Liver (tissue), 9 donors: ENCODE results near the gene ZIK1. TPM values are rescaled to one million over a fixed set of nuclear protein-coding genes. Genes with fewer than 3 reads are reported as not detected.

ENCODE experiments used
- DNase-seq: peaks from one replicate; pipeline ENCODE4 v3.0.0-alpha.2; 2017; ENCODE audit warnings: low spot score
- H3K27ac ChIP-seq, 2 donors: one replicate each; pipeline ENCODE4 v1.7.0; 2013; ENCODE audit warnings: inconsistent platforms in 2 of 2, low read length in 2 of 2, control low read depth in 1 of 2, low read depth in 1 of 2, mild to moderate bottlenecking in 1 of 2
- H3K27me3 ChIP-seq, 4 donors: one replicate each; pipeline versions ENCODE4 v1.6.1 to v1.7.0; 2013; ENCODE audit warnings: low read length in 3 of 4, inconsistent platforms in 1 of 4, mild to moderate bottlenecking in 1 of 4, moderate library complexity in 1 of 4; ENCODE audit not compliant: control insufficient read depth in 4 of 4, insufficient read depth in 4 of 4
- H3K36me3 ChIP-seq, 4 donors: one replicate each; pipeline versions ENCODE4 v1.6.1 to v1.7.0; 2013; ENCODE audit warnings: low read length in 3 of 4, mild to moderate bottlenecking in 3 of 4, low read depth in 1 of 4, moderate library complexity in 1 of 4; ENCODE audit not compliant: control insufficient read depth in 4 of 4, insufficient read depth in 3 of 4
- H3K4me1 ChIP-seq, 4 donors: one replicate each; pipeline versions ENCODE4 v1.6.1 to v1.7.0; 2013; ENCODE audit warnings: low read length in 3 of 4, mild to moderate bottlenecking in 3 of 4, moderate library complexity in 1 of 4; ENCODE audit not compliant: control insufficient read depth in 4 of 4, insufficient read depth in 4 of 4
- H3K4me3 ChIP-seq, 3 donors: one replicate each; pipeline versions ENCODE4 v1.6.1 to v1.7.0; 2013; ENCODE audit warnings: low read length in 3 of 3, control low read depth in 1 of 3, low read depth in 1 of 3, mild to moderate bottlenecking in 1 of 3
- H3K9ac ChIP-seq, 2 donors: one replicate each; pipeline ENCODE4 v1.7.0; 2013; ENCODE audit warnings: low read length in 2 of 2, mild to moderate bottlenecking in 2 of 2, moderate library complexity in 2 of 2, control low read depth in 1 of 2, low read depth in 1 of 2
- H3K9me3 ChIP-seq, 4 donors: one replicate each; pipeline versions ENCODE4 v1.6.1 to v1.7.0; 2013; ENCODE audit warnings: low read length in 3 of 4; ENCODE audit not compliant: control insufficient read depth in 4 of 4
- EGR1 ChIP-seq, 2 donors: IDR thresholded peaks; 2 replicates each; pipeline ENCODE4 v1.6.1; 2016 to 2018; ENCODE audit warnings: antibody characterized with exemption in 2 of 2, low read depth in 2 of 2
- FOXA1 ChIP-seq: IDR thresholded peaks from 2 replicates; pipeline ENCODE4 v1.6.1; 2016; ENCODE audit warnings: antibody characterized with exemption
- FOXA2 ChIP-seq: IDR thresholded peaks from 2 replicates; pipeline ENCODE4 v1.6.1; 2016; ENCODE audit warnings: antibody characterized with exemption
- GABPA ChIP-seq, 2 donors: IDR thresholded peaks in 1 of 2; conservative IDR thresholded peaks in 1 of 2; 2 replicates each; pipeline ENCODE4 v1.6.1; 2016; ENCODE audit warnings: antibody characterized with exemption in 2 of 2, mild to moderate bottlenecking in 1 of 2, moderate library complexity in 1 of 2
- HNF4A ChIP-seq, 2 donors: conservative IDR thresholded peaks; 2 replicates each; pipeline ENCODE4 v1.6.1; 2016; ENCODE audit warnings: antibody characterized with exemption in 2 of 2, mild to moderate bottlenecking in 2 of 2
- HNF4G ChIP-seq: IDR thresholded peaks from 2 replicates; pipeline ENCODE4 v1.6.1; 2016; ENCODE audit warnings: antibody characterized with exemption
- RAD21 ChIP-seq, 2 donors: IDR thresholded peaks; 2 replicates each; pipeline ENCODE4 v1.6.1; 2016; ENCODE audit warnings: antibody characterized with exemption in 2 of 2, mild to moderate bottlenecking in 2 of 2
- RXRA ChIP-seq, 2 donors: IDR thresholded peaks; 2 replicates each; pipeline ENCODE4 v1.6.1; 2017 to 2018; ENCODE audit warnings: antibody characterized with exemption in 2 of 2, mild to moderate bottlenecking in 1 of 2
- YY1 ChIP-seq: IDR thresholded peaks from 2 replicates; pipeline ENCODE4 v1.6.1; 2016; ENCODE audit warnings: antibody characterized with exemption, mild to moderate bottlenecking
- ZBTB33 ChIP-seq: IDR thresholded peaks from 2 replicates; pipeline ENCODE4 v1.6.1; 2016; ENCODE audit warnings: antibody characterized with exemption
- WGBS: extraction: QIAGEN DNeasy Blood & Tissue Kit; methylation state at CpG from one replicate; pipeline ENCODE4 v1.1.7; 2013; 5-methylcytosine and 5-hydroxymethylcytosine counted together
- polyA plus RNA-seq, 2 donors: library from polyadenylated mRNA; stranded (reverse) in 1 of 2; unstranded in 1 of 2; fragments of 200-250 nt in 1 of 2; fragments of >200 nt in 1 of 2; fragmentation: Nextera tagmentation in 1 of 2; extraction: Ambion mirVana in 1 of 2; gene quantifications; one replicate each; pipeline versions ENCODE4 v1.2.1 to v1.2.3, GENCODE V29; 2013 to 2015
- total RNA-seq, 2 donors: library from RNA; depleted of rRNA; stranded (reverse); fragments of >200 nt; gene quantifications; one replicate each; pipeline ENCODE4 v1.2.3, GENCODE V29; 2014
- TF ChIP-seq, protein P1 (sequence below): IDR thresholded peaks from 2 replicates; pipeline ENCODE4 v1.6.1; 2016; ENCODE audit warnings: antibody characterized with exemption, mild to moderate bottlenecking
- donor health status: healthy.
- donor health status: healthy.
- donor health status: healthy.
- donor health status: healthy.
- donor health status: healthy.

ZIK1 gene
- total and polyA plus RNA-seq, 4 donors: 0.29 to 8.6 (median 0.88) TPM

GRCh38 chr19:57633832-57634131 is 49.8 kb downstream of the ZIK1 start:
- TF ChIP-seq FOXA1: no peak
- TF ChIP-seq YY1: no peak
- no peak for TF ChIP-seq HNF4G
- TF ChIP-seq HNF4A (conservative IDR thresholded peaks at IDR 0.05): no peak
- TF ChIP-seq EGR1 (IDR thresholded peaks at IDR 0.05; ENCODE audit: low read depth in 2 of 2): no peak
- TF ChIP-seq, protein P1, sequence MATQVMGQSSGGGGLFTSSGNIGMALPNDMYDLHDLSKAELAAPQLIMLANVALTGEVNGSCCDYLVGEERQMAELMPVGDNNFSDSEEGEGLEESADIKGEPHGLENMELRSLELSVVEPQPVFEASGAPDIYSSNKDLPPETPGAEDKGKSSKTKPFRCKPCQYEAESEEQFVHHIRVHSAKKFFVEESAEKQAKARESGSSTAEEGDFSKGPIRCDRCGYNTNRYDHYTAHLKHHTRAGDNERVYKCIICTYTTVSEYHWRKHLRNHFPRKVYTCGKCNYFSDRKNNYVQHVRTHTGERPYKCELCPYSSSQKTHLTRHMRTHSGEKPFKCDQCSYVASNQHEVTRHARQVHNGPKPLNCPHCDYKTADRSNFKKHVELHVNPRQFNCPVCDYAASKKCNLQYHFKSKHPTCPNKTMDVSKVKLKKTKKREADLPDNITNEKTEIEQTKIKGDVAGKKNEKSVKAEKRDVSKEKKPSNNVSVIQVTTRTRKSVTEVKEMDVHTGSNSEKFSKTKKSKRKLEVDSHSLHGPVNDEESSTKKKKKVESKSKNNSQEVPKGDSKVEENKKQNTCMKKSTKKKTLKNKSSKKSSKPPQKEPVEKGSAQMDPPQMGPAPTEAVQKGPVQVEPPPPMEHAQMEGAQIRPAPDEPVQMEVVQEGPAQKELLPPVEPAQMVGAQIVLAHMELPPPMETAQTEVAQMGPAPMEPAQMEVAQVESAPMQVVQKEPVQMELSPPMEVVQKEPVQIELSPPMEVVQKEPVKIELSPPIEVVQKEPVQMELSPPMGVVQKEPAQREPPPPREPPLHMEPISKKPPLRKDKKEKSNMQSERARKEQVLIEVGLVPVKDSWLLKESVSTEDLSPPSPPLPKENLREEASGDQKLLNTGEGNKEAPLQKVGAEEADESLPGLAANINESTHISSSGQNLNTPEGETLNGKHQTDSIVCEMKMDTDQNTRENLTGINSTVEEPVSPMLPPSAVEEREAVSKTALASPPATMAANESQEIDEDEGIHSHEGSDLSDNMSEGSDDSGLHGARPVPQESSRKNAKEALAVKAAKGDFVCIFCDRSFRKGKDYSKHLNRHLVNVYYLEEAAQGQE: no peak
- H3K4me1 ChIP-seq: peaks cover 4 to 10% (median 8%) of the 10 kb centered on the region in 4 donors
- H3K9me3 ChIP-seq: peaks cover 7 to 47% (median 30%) of the 10 kb centered on the region in 4 donors
- peak overlapping the region in 1 of 2 donors; percentile 5 for H3K9ac ChIP-seq
- peak overlapping the region; percentile 69 to 95 (median 87) for H3K4me3 ChIP-seq
- no peaks in the 10 kb centered on the region for H3K27me3 ChIP-seq
- no peak for DNase-seq
- peaks cover 3 to 41% (median 30%) of the 10 kb centered on the region in 4 donors for H3K36me3 ChIP-seq
- no peak overlapping the region for H3K27ac ChIP-seq
- 58% methylated on average over 6 of the region's 6 CpGs for WGBS

- peaks cover 19 to 75% (median 62%) of the 10 kb centered on the region in 4 donors for H3K36me3 ChIP-seq
- H3K27ac ChIP-seq: no peak overlapping the region
- TF ChIP-seq HNF4A (conservative IDR thresholded peaks at IDR 0.05) (no peak), FOXA1 (no peak), RAD21 (IDR thresholded peaks at IDR 0.05) (no peak), ZBTB33 (no peak), FOXA2 (no peak), GABPA (IDR thresholded peaks at IDR 0.05 in 1 of 2, conservative IDR thresholded peaks at IDR 0.05 in 1 of 2) (no peak)
- WGBS: 99% methylated on average over 4 of the region's 4 CpGs
- no peaks in the 10 kb centered on the region for H3K27me3 ChIP-seq
- peak overlapping the region in 2 of 3 donors; percentile 20 to 39 for H3K4me3 ChIP-seq
- no peak for DNase-seq
- H3K4me1 ChIP-seq: peaks cover 4 to 10% (median 8%) of the 10 kb centered on the region in 4 donors
- H3K9me3 ChIP-seq: peaks cover 28 to 59% (median 55%) of the 10 kb centered on the region in 4 donors
- H3K9ac ChIP-seq: no peak overlapping the region
Measured at GRCh38 chr19:57637379-57637778, 53.4 kb downstream of the ZIK1 start.

- Histone ChIP-seq H3K4me3 (peak overlapping the region in 2 of 3 donors; percentile 43 to 66), H3K36me3 (peaks cover 16 to 54% (median 49%) of the 10 kb centered on the region in 4 donors), H3K4me1 (no peaks in the 10 kb centered on the region), H3K9me3 (peaks cover 36 to 60% (median 57%) of the 10 kb centered on the region in 4 donors), H3K27me3 (no peaks in the 10 kb centered on the region), H3K9ac (no peak overlapping the region), H3K27ac (no peak overlapping the region)
- no peak for TF ChIP-seq RAD21 (IDR thresholded peaks at IDR 0.05)
- TF ChIP-seq RXRA (IDR thresholded peaks at IDR 0.05): no peak
- TF ChIP-seq YY1: no peak
- DNase-seq: no peak
- 98% methylated on average over 4 of the region's 4 CpGs for WGBS
Measured at GRCh38 chr19:57641715-57642234, 57.8 kb downstream of the ZIK1 start.
